Measurements from ENCODE around the gene CLBA1.
"Not testable (repeated sequence)": the region's sequence is repeated elsewhere in the genome, so short reads cannot be mapped to it uniquely, and the experiment has no call there.

DNA sequence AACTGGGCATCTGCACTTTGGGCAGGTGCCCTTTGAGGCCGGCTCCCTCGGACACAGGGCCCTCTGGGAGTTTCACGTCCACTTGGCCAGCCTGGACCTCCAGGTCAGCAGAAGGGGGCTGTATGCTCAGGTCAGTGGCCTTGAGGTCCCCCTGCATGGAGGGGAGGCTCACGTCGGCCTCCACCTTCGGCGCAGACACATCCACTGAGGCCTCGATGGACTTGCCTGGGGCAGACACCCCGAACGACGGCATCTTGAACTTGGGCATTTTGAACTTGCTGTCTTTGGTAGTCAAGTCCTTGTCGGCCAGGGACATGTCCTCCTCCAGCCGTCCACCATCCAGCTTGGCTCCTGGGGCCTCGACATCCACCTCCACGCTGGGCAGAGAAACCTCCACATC lies 34.9 kb upstream of the CLBA1 start:
- TF ChIP-seq, protein P1, sequence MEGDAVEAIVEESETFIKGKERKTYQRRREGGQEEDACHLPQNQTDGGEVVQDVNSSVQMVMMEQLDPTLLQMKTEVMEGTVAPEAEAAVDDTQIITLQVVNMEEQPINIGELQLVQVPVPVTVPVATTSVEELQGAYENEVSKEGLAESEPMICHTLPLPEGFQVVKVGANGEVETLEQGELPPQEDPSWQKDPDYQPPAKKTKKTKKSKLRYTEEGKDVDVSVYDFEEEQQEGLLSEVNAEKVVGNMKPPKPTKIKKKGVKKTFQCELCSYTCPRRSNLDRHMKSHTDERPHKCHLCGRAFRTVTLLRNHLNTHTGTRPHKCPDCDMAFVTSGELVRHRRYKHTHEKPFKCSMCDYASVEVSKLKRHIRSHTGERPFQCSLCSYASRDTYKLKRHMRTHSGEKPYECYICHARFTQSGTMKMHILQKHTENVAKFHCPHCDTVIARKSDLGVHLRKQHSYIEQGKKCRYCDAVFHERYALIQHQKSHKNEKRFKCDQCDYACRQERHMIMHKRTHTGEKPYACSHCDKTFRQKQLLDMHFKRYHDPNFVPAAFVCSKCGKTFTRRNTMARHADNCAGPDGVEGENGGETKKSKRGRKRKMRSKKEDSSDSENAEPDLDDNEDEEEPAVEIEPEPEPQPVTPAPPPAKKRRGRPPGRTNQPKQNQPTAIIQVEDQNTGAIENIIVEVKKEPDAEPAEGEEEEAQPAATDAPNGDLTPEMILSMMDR (IDR thresholded peaks at IDR 0.05), result not testable (repeated sequence)
- not testable (repeated sequence) for TF ChIP-seq POLR2A (IDR thresholded peaks at IDR 0.05)
